Thoracic aorta (tissue), 2 donors: ENCODE results near the gene LCOR. TPM values are rescaled to one million over a fixed set of nuclear protein-coding genes. Genes with fewer than 3 reads are reported as not detected.
A peak's percentile ranks its signal among the peaks of the same experiment; 100 is the strongest.

ENCODE experiments used
- ATAC-seq: fragments of 150-250 bp; one replicate; pipeline ENCODE4 v1.8.0; 2017; ENCODE audit warnings: low read depth; ENCODE audit not compliant: insufficient number of reproducible peaks, low FRiP score
- DNase-seq: peaks from one replicate; pipeline ENCODE4 v3.0.0-alpha.2; 2020; ENCODE audit warnings: low spot score
- H3K27ac ChIP-seq, 2 donors: fragments of 200-600 bp; sonication (generic); 1 replicate in 1 of 2; 2 replicates in 1 of 2; pipeline ENCODE4 v1.5.1; 2016; ENCODE audit warnings: mild to moderate bottlenecking in 2 of 2, moderate library complexity in 2 of 2
- H3K27me3 ChIP-seq: fragments of 200-600 bp; sonication (generic); replicated peaks from 2 replicates; pipeline ENCODE4 v1.6.0; 2016; ENCODE audit warnings: mild to moderate bottlenecking; ENCODE audit not compliant: insufficient read depth
- H3K36me3 ChIP-seq: fragments of 200-600 bp; sonication (generic); one replicate; pipeline ENCODE4 v1.5.1; 2016
- H3K4me1 ChIP-seq, 2 donors: fragments of 200-600 bp; sonication (generic); 1 replicate in 1 of 2; 2 replicates in 1 of 2; pipeline versions ENCODE4 v1.5.1 to v1.6.0; 2016; ENCODE audit warnings: low read depth in 2 of 2, mild to moderate bottlenecking in 1 of 2; ENCODE audit not compliant: control insufficient read depth in 1 of 2
- H3K4me3 ChIP-seq: fragments of 200-600 bp; sonication (generic); 2 replicates; pipeline ENCODE4 v1.5.1; 2016; ENCODE audit warnings: mild to moderate bottlenecking
- H3K9me3 ChIP-seq: fragments of 200-600 bp; sonication (generic); 2 replicates; pipeline ENCODE4 v1.5.1; 2016
- CTCF ChIP-seq: fragments of 200-600 bp; sonication (generic); IDR thresholded peaks from one replicate; pipeline ENCODE4 v1.5.1; 2019; ENCODE audit warnings: antibody characterized with exemption
- total RNA-seq, 2 donors: library from RNA; depleted of rRNA; stranded (reverse); fragments of >200 nt; gene quantifications; one replicate each; pipeline versions ENCODE4 v1.1.0 to v1.2.3, GENCODE V29; 2016

Gene LCOR
- total RNA-seq, 2 donors from 2014 or later = 18.3 to 23.3 TPM

- no peaks in the 10 kb centered on the region for H3K36me3 ChIP-seq
- no peaks in the 10 kb centered on the region for H3K27me3 ChIP-seq
- no peak for TF ChIP-seq CTCF
- no peak overlapping the region for H3K27ac ChIP-seq
- no peak for ATAC-seq
- peaks cover 8 to 31% of the 10 kb centered on the region in 2 donors for H3K4me1 ChIP-seq
- no peak for DNase-seq
- H3K9me3 ChIP-seq = no peaks in the 10 kb centered on the region
- no peak overlapping the region for H3K4me3 ChIP-seq
Observed at GRCh38 chr10:96902731-96903358, 70.7 kb downstream of the LCOR start.

- no peaks in the 10 kb centered on the region for H3K36me3 ChIP-seq
- H3K27me3 ChIP-seq = no peaks in the 10 kb centered on the region
- TF ChIP-seq CTCF = no peak
- no peak for DNase-seq
- no peaks in the 10 kb centered on the region for H3K9me3 ChIP-seq
- H3K4me3 ChIP-seq = no peak overlapping the region
- no peak for ATAC-seq
- H3K4me1 ChIP-seq = peaks cover 17 to 25% of the 10 kb centered on the region in 2 donors
- H3K27ac ChIP-seq = no peak overlapping the region
Observed at GRCh38 chr10:96904648-96905047, 72.5 kb downstream of the LCOR start.

- H3K4me1 ChIP-seq = peaks cover 35 to 37% of the 10 kb centered on the region in 2 donors
- H3K9me3 ChIP-seq = no peaks in the 10 kb centered on the region
- no peak overlapping the region for H3K27ac ChIP-seq
- no peak for DNase-seq
- no peaks in the 10 kb centered on the region for H3K36me3 ChIP-seq
- no peak for ATAC-seq
- H3K4me3 ChIP-seq = no peak overlapping the region
- no peaks in the 10 kb centered on the region for H3K27me3 ChIP-seq
- TF ChIP-seq CTCF = no peak
Observed at GRCh38 chr10:96906864-96907263, 74.8 kb downstream of the LCOR start.

- no peak for ATAC-seq
- DNase-seq = no peak
- peaks cover 29 to 31% of the 10 kb centered on the region in 2 donors for H3K4me1 ChIP-seq
Observed at GRCh38 chr10:96910488-96911395, 78.6 kb downstream of the LCOR start.

More at GRCh38 chr10:96910488-96911395, 78.6 kb downstream of the LCOR start:
- H3K4me3 ChIP-seq = no peak overlapping the region
- peak; percentile 57 for TF ChIP-seq CTCF
- H3K27ac ChIP-seq = peak overlapping the region in 1 of 2 donors; percentile 23
- H3K27me3 ChIP-seq = no peaks in the 10 kb centered on the region
- H3K9me3 ChIP-seq = no peaks in the 10 kb centered on the region
- H3K36me3 ChIP-seq = no peaks in the 10 kb centered on the region
